ENCODE measurements around the gene ACKR1.
A peak's percentile ranks its signal among the peaks of the same experiment; 100 is the strongest.

ACKR1 gene

GRCh38 chr1:159204161-159205141, at the start of gene ACKR1:
ACKR1 (plus strand) TSS chr1:159204875; CDS start chr1:159204960, 85 bp downstream.
- no peak for DNase-seq

DNA sequence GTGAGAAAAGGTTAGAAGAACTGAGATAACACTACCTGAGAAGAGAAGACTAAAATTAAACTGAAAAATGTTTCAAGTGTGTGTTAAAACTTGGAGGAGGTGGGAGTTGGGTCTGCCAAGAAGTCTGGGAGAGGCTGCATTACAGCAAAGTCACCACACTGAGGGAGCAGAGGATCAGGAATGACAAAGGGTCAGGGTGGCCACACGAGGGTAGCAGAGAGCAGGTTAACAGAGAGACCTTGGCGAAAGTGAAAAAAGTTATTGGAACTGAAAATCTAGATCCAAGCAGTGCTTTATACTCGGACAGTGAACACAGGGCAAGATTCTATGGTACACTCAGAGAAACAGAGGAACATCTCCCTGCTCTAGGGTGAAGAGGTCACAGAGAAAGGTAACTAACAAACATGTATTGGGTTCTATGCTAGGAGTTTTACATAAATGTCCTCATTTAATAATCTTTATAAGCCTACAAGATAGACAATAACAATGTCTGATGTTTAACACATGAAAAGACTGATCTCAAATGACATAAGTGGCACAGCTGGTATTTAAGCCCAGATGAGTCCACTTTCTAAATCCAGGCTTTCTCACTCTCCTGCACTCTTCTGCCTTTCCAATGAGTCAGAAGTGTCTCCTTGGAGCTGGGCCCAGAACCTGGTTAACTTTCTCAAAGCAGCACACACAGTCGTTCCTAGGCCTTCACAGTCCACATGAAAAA, 43.5 kb upstream of the ACKR1 start:
- DNase-seq, result peak; percentile 44

GRCh38 chr1:159161719-159162026, 43.0 kb upstream of the ACKR1 start:
- no peak for DNase-seq

DNA sequence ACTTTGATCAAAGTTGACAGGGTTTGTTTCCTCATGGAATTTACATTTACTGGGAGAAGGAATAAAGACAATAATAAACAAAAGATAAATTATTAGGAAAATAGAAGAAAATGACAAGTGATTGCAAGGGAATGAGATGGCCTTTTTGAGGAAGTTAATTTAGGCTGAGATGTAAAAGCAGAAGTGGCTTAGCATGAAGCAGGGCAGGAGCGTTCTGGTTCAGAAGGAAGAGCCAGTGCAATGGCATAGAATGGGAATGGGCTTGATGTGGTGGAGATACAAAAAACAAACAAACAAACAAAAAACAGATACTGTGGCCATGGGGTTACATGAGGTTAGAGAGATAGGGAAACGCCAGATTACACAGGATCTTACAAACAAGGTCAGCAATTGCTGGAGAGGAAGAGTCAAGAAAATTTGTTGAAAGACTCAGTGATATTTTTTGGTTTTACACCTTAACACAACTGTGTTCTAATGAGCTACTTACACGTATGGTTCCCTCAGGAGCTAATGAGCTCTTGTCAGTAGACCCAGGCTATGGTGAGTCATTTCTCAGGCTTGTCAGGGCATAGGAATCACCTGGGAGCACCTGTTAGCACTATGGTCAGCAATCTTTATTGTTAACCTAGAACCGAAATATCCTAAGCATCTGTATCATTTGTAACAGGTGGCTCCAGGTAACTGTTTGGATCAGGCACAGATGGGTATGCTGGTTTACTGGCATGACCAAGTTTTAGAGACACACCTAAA, 42.0 kb upstream of the ACKR1 start:
- no peak for DNase-seq

DNA sequence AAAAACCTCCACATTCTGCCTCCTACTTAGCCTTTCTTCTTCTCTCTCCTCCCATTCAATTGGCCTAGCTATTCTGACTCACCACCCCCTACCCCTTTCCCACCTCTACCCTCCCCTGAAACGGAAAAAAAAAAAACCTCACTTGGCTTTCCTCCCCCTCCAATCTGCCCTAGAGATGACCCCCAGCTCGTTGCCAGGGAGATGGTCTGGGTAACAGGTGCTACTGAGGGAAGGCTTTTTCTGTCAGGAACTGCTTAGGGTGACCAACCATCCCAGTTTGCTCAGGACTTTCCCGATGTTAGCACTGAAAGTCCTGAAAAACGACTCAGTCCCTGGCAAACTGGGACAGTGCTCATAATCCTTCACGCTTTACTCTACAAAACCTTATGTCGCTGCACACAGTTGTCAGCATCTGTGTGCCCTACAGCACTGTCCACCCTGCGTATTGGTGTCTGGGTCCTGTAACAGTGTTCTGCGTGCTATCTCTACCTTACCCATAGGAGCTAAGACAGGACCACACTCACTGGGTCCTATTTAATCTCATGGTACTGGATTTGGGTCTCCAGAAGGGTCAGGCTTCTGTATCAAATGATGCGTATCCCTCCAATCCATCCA, 41.0 kb upstream of the ACKR1 start:
- DNase-seq, result no peak

GRCh38 chr1:159168043-159168442, 36.6 kb upstream of the ACKR1 start:
- DNase-seq, result no peak

DNA sequence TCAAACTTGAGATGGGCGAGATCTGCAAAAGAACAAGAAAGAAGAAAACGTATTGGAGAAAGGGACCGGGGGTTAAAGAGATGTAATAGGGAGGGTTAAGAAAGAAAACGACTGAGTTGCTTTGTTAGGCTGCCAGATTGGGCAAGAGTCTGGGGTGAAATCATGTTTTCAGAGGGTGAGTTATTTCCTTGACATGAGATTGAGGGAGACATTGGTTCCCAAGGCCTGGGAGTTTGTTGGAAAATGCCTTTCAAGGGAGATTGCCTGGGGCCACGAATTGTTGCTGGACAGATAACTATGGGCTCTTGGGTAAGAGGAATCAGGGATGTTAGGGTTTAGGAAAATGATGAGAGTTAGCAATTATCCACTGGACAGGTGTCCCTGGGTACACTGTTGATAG, 34.0 kb upstream of the ACKR1 start:
- DNase-seq, result no peak

DNA sequence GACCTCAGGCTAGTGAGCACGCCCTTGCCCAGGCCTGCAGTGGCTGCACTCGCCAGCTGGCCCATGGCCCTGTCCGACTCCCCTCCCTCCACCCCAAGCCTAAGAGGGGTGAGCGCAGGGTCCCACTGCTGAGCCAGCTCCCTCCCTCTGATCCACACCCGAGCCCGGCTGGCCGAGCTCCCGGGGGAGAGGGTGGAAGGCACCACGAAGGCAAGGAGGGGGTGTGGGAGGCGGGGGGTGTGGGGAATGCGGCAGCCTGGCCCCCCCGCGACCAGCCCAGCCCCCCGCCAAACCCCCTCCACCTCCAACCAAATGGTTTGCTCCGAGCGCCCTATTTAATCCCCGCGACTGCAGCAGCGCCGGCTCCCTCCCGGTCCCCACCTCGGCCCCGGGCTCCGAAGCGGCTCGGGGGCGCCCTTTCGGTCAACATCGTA, 33.4 kb upstream of the ACKR1 start, which contains the start of gene CADM3:
TSS of gene CADM3 (plus strand) at position 362 of the 434 bp plus-strand sequence. CDS start 151 bp downstream, outside the sequence.
- no peak for DNase-seq

GRCh38 chr1:159171688-159172501, 32.8 kb upstream of the ACKR1 start:
- no peak for DNase-seq

DNA sequence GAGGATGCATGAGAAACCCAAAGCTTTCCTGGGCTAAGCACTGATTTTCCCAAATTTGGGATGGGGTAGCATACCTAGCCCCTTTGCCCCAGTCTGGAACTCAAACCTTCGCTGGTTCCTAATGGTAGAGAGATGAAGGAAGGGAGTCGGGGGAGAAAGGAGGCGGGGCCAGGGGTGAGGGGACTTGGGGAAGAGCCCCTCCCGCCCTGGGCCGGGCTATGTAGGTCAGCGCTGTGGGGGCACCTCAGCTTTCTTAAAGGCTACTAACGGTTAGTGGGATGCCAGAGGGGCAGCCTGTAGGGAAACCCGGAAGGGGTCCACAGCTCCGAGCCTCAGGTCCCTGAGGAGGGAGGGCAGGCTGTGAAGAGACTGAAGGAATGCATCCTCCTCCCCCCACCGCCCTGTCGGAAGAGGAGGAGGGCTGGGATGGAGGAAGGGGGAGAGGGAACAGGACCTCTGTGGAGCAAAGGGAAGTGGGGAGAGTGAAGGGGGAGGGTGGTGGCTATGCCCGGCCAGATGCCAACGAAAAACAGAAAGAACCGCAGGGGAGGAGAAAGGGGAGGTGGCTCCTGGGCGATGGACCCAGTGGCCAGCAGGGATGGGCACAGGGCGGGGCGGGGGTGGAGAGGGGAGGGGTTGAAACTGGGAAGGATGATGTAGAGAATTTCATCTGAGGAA, 31.9 kb upstream of the ACKR1 start:
- DNase-seq, result no peak

- DNase-seq, result no peak
Measured at GRCh38 chr1:159173320-159173719, 31.4 kb upstream of the ACKR1 start.

DNA sequence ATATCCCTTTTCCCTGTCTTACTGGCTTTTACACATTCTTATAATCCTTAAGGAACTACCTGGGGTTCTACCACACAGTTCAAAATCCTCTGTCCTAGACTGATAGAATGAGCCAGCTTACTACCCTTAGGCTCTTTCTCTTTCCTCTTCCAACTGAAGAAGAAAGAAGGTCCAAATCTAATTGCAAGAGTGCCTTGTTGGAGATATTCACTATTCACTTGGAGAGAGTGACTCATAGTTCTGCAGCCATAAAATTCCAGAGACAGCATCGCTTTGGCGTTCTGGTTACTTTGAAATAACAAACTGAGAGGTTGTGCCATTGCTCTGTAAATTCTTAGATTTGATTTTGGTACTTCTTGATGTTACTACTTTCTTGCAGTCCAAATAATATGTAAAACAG, 29.1 kb upstream of the ACKR1 start:
- DNase-seq, result no peak

DNA sequence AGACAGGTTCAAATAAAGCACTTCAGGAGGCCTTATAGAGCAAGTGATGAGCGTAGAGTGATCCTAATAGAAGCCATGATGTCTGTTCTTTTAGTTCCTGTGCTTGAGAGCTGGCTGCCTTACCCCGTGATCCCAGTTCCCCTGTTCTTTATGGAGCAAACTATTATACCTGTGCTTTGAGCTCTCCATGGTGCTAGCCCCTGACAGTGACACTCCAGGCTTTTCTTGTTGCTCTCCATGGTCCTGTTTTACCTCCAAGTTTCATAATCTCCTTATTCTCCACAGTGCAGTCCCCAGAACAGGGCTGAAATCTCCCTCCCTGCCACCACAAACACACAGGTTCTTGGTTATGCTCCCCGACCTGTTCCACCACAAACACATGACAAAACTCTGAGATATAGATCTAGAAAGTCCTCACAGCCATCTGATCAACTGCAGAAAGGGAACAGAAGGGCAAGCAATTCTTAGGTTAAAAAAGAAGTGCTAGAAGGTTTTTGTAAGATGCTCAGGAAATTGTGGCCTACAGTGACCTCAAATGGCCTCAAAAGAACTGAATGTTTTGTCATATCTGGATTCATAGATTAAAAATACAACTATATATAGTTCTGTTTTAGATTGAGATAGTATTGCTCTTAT, 27.3 kb upstream of the ACKR1 start:
- no peak for DNase-seq

- DNase-seq, result no peak
Measured at GRCh38 chr1:159179906-159180305, 24.8 kb upstream of the ACKR1 start.

DNA sequence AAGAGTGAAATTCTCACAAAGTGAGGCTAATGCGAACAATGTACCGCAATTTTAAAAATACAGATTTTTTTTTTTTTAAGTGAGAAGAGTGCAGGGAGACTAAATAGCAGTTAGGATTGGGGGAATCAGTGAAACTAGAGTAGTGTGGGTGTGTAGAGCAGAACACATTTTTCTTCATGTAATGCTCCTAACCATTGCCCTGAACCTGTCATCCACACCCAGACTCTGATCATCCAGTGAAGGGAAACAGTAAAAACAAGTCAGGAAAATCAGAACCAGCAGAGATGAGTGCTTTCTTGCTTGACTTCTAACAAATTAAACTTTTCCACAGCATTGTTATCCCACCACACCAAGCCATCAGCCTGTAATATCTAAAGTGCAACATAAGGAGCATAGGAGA, 24.2 kb upstream of the ACKR1 start:
- no peak for DNase-seq

- no peak for DNase-seq
Measured at GRCh38 chr1:159181328-159182024, 23.2 kb upstream of the ACKR1 start.

DNA sequence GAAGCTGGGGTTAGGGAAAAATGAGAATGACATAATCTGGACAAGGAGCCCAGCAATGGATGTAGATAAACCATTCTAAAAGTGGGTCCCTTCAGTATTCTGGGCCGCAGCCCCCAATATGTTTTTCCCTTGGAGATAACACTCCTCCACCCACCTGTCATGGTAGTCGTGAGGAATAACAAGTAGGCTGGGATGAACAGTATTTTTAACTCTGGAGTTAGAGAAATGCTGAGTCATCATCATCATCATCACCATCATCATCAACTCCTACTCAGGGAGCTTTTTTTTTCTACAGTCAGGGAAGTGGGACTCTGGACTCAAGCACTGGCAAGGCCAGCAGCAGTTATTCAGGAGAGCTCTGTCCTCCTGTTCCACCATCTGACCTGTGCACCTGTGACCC, 20.5 kb upstream of the ACKR1 start:
- no peak for DNase-seq

- no peak for DNase-seq
Measured at GRCh38 chr1:159185121-159185520, 19.6 kb upstream of the ACKR1 start.

DNA sequence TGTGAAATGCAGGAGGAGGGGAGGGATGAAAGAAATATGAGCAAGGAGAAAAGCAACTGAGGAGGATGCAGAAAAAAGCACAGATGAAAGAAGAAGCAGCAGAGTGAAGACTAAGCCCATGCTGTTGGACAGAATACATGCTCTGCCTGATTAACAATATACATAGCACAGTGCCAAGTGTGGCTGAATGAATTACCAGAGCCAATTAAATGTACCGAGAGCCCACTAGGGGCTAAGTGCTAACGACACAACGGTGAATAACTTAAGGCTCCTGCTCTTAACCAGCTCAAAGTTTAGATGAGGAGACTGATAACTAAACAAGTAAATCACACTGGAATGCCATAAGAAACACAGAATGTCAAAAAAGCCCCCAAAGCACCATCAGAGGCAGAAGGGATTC, 17.6 kb upstream of the ACKR1 start:
- no peak for DNase-seq

All from SHP77 treated with DMSO at 0.1 percent for 48 hours (cell line).